Measurements from ENCODE around the gene HELZ2.

The HELZ2 gene

GRCh38 chr20:63574156-63574828 is at the start of gene HELZ2:
Gene HELZ2 (minus strand): TSS chr20:63574239. CDS start chr20:63572385, 1,854 bp downstream.
- peak; percentile 94 for DNase-seq (ENCODE audit: low spot score)
- no peak for TF ChIP-seq CTCF (IDR thresholded peaks at IDR 0.05; ENCODE audit: extremely low read depth, missing control alignments)

GRCh38 chr20:63622732-63623131 is 48.7 kb upstream of the HELZ2 start:
- no peak for DNase-seq (ENCODE audit: low spot score)
- TF ChIP-seq CTCF (IDR thresholded peaks at IDR 0.05; ENCODE audit: extremely low read depth, missing control alignments): no peak

- DNase-seq (ENCODE audit: low spot score): no peak
- TF ChIP-seq CTCF (IDR thresholded peaks at IDR 0.05; ENCODE audit: extremely low read depth, missing control alignments): no peak
Measured at GRCh38 chr20:63622096-63622495, 48.1 kb upstream of the HELZ2 start.

- no peak for DNase-seq (ENCODE audit: low spot score)
- TF ChIP-seq CTCF (IDR thresholded peaks at IDR 0.05; ENCODE audit: extremely low read depth, missing control alignments): no peak
Measured at GRCh38 chr20:63620991-63621390, 47.0 kb upstream of the HELZ2 start.

- TF ChIP-seq CTCF (IDR thresholded peaks at IDR 0.05; ENCODE audit: extremely low read depth, missing control alignments): no peak
- no peak for DNase-seq (ENCODE audit: low spot score)
Measured at GRCh38 chr20:63619505-63619904, 45.5 kb upstream of the HELZ2 start.

GRCh38 chr20:63619086-63619485 is 45.0 kb upstream of the HELZ2 start:
- no peak for TF ChIP-seq CTCF (IDR thresholded peaks at IDR 0.05; ENCODE audit: extremely low read depth, missing control alignments)
- no peak for DNase-seq (ENCODE audit: low spot score)

- no peak for TF ChIP-seq CTCF (IDR thresholded peaks at IDR 0.05; ENCODE audit: extremely low read depth, missing control alignments)
- DNase-seq (ENCODE audit: low spot score): no peak
Measured at GRCh38 chr20:63618291-63618980, 44.4 kb upstream of the HELZ2 start.
